Neural progenitor cell (in vitro differentiated cells): ENCODE measurements around the gene C22orf23.

ENCODE experiments used
- CTCF ChIP-seq: fragments of 200-600 bp; sonication (generic); IDR thresholded peaks from 2 replicates; pipeline ENCODE4 v1.5.1; 2017; ENCODE audit warnings: antibody characterized with exemption, mild to moderate bottlenecking
- EZH2 ChIP-seq: fragments of 200-600 bp; sonication (generic); IDR thresholded peaks from 2 replicates; pipeline ENCODE4 v1.6.1; 2017; ENCODE audit warnings: antibody characterized with exemption, mild to moderate bottlenecking, moderate library complexity

GRCh38 chr22:37981282-37982011, 28.0 kb upstream of the C22orf23 start:
- TF ChIP-seq CTCF (no peak), EZH2 (no peak)
